ENCODE results near the gene OR2AT4. TPM values are rescaled to one million over a fixed set of nuclear protein-coding genes. Genes with fewer than 3 reads are reported as not detected.
"Not testable (repeated sequence)": the region's sequence is repeated elsewhere in the genome, so short reads cannot be mapped to it uniquely, and the experiment has no call there.

OR2AT4 gene
- total RNA-seq, 1 donor from 2014 or later, result not detected

GRCh38 chr11:75103380-75104026, 6.8 kb upstream of the OR2AT4 start:
- no peak for ATAC-seq

GRCh38 chr11:75101424-75102128, 4.9 kb upstream of the OR2AT4 start:
- DNase-seq (ENCODE audit: low spot score) (no peak), ATAC-seq (no peak)

More at GRCh38 chr11:75103380-75104026, 6.8 kb upstream of the OR2AT4 start:
- DNase-seq (ENCODE audit: low spot score), result no peak

GRCh38 chr11:75100314-75100713, 3.6 kb upstream of the OR2AT4 start:
- no peak for DNase-seq (ENCODE audit: low spot score)
- no peak for ATAC-seq

- no peak for DNase-seq (ENCODE audit: low spot score)
- no peak for ATAC-seq
Measured at GRCh38 chr11:75099635-75100034, 3.0 kb upstream of the OR2AT4 start.

GRCh38 chr11:75098835-75099439, 2.3 kb upstream of the OR2AT4 start:
- ATAC-seq; DNase-seq (ENCODE audit: low spot score): not testable (repeated sequence)

GRCh38 chr11:75098181-75098580, 1.5 kb upstream of the OR2AT4 start:
- DNase-seq (ENCODE audit: low spot score); ATAC-seq: not testable (repeated sequence)

GRCh38 chr11:75097173-75097557, 489 bp upstream of the OR2AT4 start:
- DNase-seq (ENCODE audit: low spot score) (no peak), ATAC-seq (no peak)

- not testable (repeated sequence) for ATAC-seq; DNase-seq (ENCODE audit: low spot score)
Measured at GRCh38 chr11:75094382-75094781, 2.3 kb downstream of the OR2AT4 start.

GRCh38 chr11:75090671-75091177, 6.0 kb downstream of the OR2AT4 start:
- ATAC-seq (no peak), DNase-seq (ENCODE audit: low spot score) (no peak)

GRCh38 chr11:75087319-75088305, 9.1 kb downstream of the OR2AT4 start:
- ATAC-seq (no peak), DNase-seq (ENCODE audit: low spot score) (no peak)

GRCh38 chr11:75084883-75085282, 11.8 kb downstream of the OR2AT4 start:
- no peak for DNase-seq (ENCODE audit: low spot score)
- no peak for ATAC-seq

- no peak for ATAC-seq
- no peak for DNase-seq (ENCODE audit: low spot score)
Measured at GRCh38 chr11:75083217-75083605, 13.5 kb downstream of the OR2AT4 start.

- ATAC-seq, result no peak
- DNase-seq (ENCODE audit: low spot score), result no peak
Measured at GRCh38 chr11:75082601-75083216, 14.0 kb downstream of the OR2AT4 start.

- DNase-seq (ENCODE audit: low spot score) (no peak), ATAC-seq (no peak)
Measured at GRCh38 chr11:75079546-75079945, 17.1 kb downstream of the OR2AT4 start.

- ATAC-seq, result no peak
- no peak for DNase-seq (ENCODE audit: low spot score)
Measured at GRCh38 chr11:75078233-75078632, 18.4 kb downstream of the OR2AT4 start.

GRCh38 chr11:75077316-75077715, 19.4 kb downstream of the OR2AT4 start:
- ATAC-seq (no peak), DNase-seq (ENCODE audit: low spot score) (no peak)

- DNase-seq (ENCODE audit: low spot score) (no peak), ATAC-seq (no peak)
Measured at GRCh38 chr11:75076671-75077070, 20.0 kb downstream of the OR2AT4 start.

GRCh38 chr11:75073459-75074190, 23.1 kb downstream of the OR2AT4 start:
- ATAC-seq (no peak), DNase-seq (ENCODE audit: low spot score) (no peak)

GRCh38 chr11:75072582-75072981, 24.1 kb downstream of the OR2AT4 start:
- ATAC-seq, result no peak
- DNase-seq (ENCODE audit: low spot score), result no peak

- no peak for DNase-seq (ENCODE audit: low spot score)
- ATAC-seq, result no peak
Measured at GRCh38 chr11:75069473-75069872, 27.2 kb downstream of the OR2AT4 start.

All from left lobe of liver (tissue), 2 donors.